ENCODE measurements around the gene SKOR1.
A peak's percentile ranks its signal among the peaks of the same experiment; 100 is the strongest.

Gene SKOR1

GRCh38 chr15:67850336-67850735 is 25.0 kb downstream of the SKOR1 start:
- H3K4me1 ChIP-seq (ENCODE audit: insufficient read depth, low read length, severe bottlenecking): peaks cover 72% of the 10 kb centered on the region
- TF ChIP-seq CTCF (IDR thresholded peaks at IDR 0.05; ENCODE audit: low read length): no peak
- TF ChIP-seq EZH2 (IDR thresholded peaks at IDR 0.05; ENCODE audit: borderline replicate concordance, low read length): no peak
- H3K9ac ChIP-seq (ENCODE audit: low read length): no peak overlapping the region; the same call in 1 of the 2 replicates
- no peaks in the 10 kb centered on the region for H3K9me2 ChIP-seq (ENCODE audit: low read depth, low read length)
- H3K4me2 ChIP-seq (ENCODE audit: low read length): peak overlapping the region; percentile 3; the same call in 1 of the 2 replicates
- no peaks in the 10 kb centered on the region for H3K79me2 ChIP-seq (ENCODE audit: insufficient read depth, low read length)
- peak overlapping the region; percentile 96 for H3K27ac ChIP-seq (ENCODE audit: low read depth, low read length, poor library complexity, severe bottlenecking)
- H4K20me1 ChIP-seq (ENCODE audit: insufficient read depth, low read length): no peaks in the 10 kb centered on the region
- no peak overlapping the region for H3K4me3 ChIP-seq (ENCODE audit: low read depth, low read length, poor library complexity, severe bottlenecking)
- no peaks in the 10 kb centered on the region for H3K36me3 ChIP-seq (ENCODE audit: insufficient read depth, low read length)
- no peaks in the 10 kb centered on the region for H3F3A ChIP-seq (ENCODE audit: insufficient read depth, low read length)
- no peaks in the 10 kb centered on the region for H3K27me3 ChIP-seq (ENCODE audit: insufficient read depth, low read length)
- no peak overlapping the region for H2AFZ ChIP-seq (ENCODE audit: low read length)
- no peaks in the 10 kb centered on the region for H3K9me3 ChIP-seq (ENCODE audit: low read length)

- Histone ChIP-seq H3K4me2 (ENCODE audit: low read length) (peak overlapping the region; percentile 3; the same call in 1 of the 2 replicates), H3K4me1 (ENCODE audit: insufficient read depth, low read length, severe bottlenecking) (peaks cover 79% of the 10 kb centered on the region), H3K9me3 (ENCODE audit: low read length) (no peaks in the 10 kb centered on the region), H3K9ac (ENCODE audit: low read length) (peak overlapping the region; percentile 16; the same call in 1 of the 2 replicates), H3F3A (ENCODE audit: insufficient read depth, low read length) (0 out of 2 replicates have a peak, but pooled peaks cover 3% of the 10 kb centered on the region), H2AFZ (ENCODE audit: low read length) (no peak overlapping the region), H4K20me1 (ENCODE audit: insufficient read depth, low read length) (no peaks in the 10 kb centered on the region), H3K9me2 (ENCODE audit: low read depth, low read length) (no peaks in the 10 kb centered on the region), H3K36me3 (ENCODE audit: insufficient read depth, low read length) (no peaks in the 10 kb centered on the region), H3K79me2 (ENCODE audit: insufficient read depth, low read length) (no peaks in the 10 kb centered on the region), H3K27me3 (ENCODE audit: insufficient read depth, low read length) (no peaks in the 10 kb centered on the region), H3K27ac (ENCODE audit: low read depth, low read length, poor library complexity, severe bottlenecking) (peak overlapping the region; percentile 96), H3K4me3 (ENCODE audit: low read depth, low read length, poor library complexity, severe bottlenecking) (peak overlapping the region; percentile 15)
- TF ChIP-seq EZH2 (IDR thresholded peaks at IDR 0.05; ENCODE audit: borderline replicate concordance, low read length): no peak
Measured at GRCh38 chr15:67850994-67851571, 25.8 kb downstream of the SKOR1 start.

- no peaks in the 10 kb centered on the region for H3K9me3 ChIP-seq (ENCODE audit: low read length)
- TF ChIP-seq CTCF (IDR thresholded peaks at IDR 0.05; ENCODE audit: low read length) (no peak), EZH2 (IDR thresholded peaks at IDR 0.05; ENCODE audit: borderline replicate concordance, low read length) (no peak)
- H3F3A ChIP-seq (ENCODE audit: insufficient read depth, low read length): 0 out of 2 replicates have a peak, but pooled peaks cover 3% of the 10 kb centered on the region
- peaks cover 85% of the 10 kb centered on the region for H3K4me1 ChIP-seq (ENCODE audit: insufficient read depth, low read length, severe bottlenecking)
- peak overlapping the region; percentile 67 for H3K4me2 ChIP-seq (ENCODE audit: low read length)
- H4K20me1 ChIP-seq (ENCODE audit: insufficient read depth, low read length): no peaks in the 10 kb centered on the region
- H3K27ac ChIP-seq (ENCODE audit: low read depth, low read length, poor library complexity, severe bottlenecking): peak overlapping the region; percentile 96
- no peaks in the 10 kb centered on the region for H3K9me2 ChIP-seq (ENCODE audit: low read depth, low read length)
- H3K36me3 ChIP-seq (ENCODE audit: insufficient read depth, low read length): no peaks in the 10 kb centered on the region
- no peaks in the 10 kb centered on the region for H3K27me3 ChIP-seq (ENCODE audit: insufficient read depth, low read length)
- H3K79me2 ChIP-seq (ENCODE audit: insufficient read depth, low read length): no peaks in the 10 kb centered on the region
- H3K4me3 ChIP-seq (ENCODE audit: low read depth, low read length, poor library complexity, severe bottlenecking): peak overlapping the region; percentile 40
- peak overlapping the region; percentile 62 for H3K9ac ChIP-seq (ENCODE audit: low read length)
- peak overlapping the region; percentile 58; the same call in 1 of the 2 replicates for H2AFZ ChIP-seq (ENCODE audit: low read length)
Measured at GRCh38 chr15:67852418-67852817, 27.1 kb downstream of the SKOR1 start.

All from OCI-LY1 (cell line).